ENCODE data around the gene SLC37A4. TPM values are rescaled to one million over a fixed set of nuclear protein-coding genes. Genes with fewer than 3 reads are reported as not detected.

Gene SLC37A4
- total and polyA plus RNA-seq, 2 donors = 8.5 to 9.5 TPM

GRCh38 chr11:118979434-118979833 is 51.2 kb downstream of the SLC37A4 start:
- H3K9me3 ChIP-seq (ENCODE audit: control insufficient read depth in 2 of 2, insufficient read depth in 1 of 2, low read length in 1 of 2) = no peaks in the 10 kb centered on the region
- no peak overlapping the region for H3K4me3 ChIP-seq (ENCODE audit: low read length in 2 of 2)
- no peaks in the 10 kb centered on the region for H3K27me3 ChIP-seq (ENCODE audit: control insufficient read depth in 2 of 2, insufficient read depth in 1 of 2, low read length in 1 of 2)
- no peak overlapping the region for H3K27ac ChIP-seq (ENCODE audit: low read depth in 1 of 2, low read length in 1 of 2)
- 20% methylated on average over 9 of the region's 9 CpGs for WGBS
- H3K36me3 ChIP-seq (ENCODE audit: control insufficient read depth in 2 of 2, insufficient read depth in 2 of 2, low read length in 1 of 2) = no peaks in the 10 kb centered on the region
- peak in 2 of 9 donors; percentile 10 to 31 for DNase-seq (ENCODE audit: low read depth in 6 of 9, low spot score in 9 of 9)
- peaks cover 4 to 18% of the 10 kb centered on the region in 2 donors for H3K4me1 ChIP-seq (ENCODE audit: control insufficient read depth in 2 of 2, insufficient read depth in 2 of 2, low read length in 2 of 2)

DNA sequence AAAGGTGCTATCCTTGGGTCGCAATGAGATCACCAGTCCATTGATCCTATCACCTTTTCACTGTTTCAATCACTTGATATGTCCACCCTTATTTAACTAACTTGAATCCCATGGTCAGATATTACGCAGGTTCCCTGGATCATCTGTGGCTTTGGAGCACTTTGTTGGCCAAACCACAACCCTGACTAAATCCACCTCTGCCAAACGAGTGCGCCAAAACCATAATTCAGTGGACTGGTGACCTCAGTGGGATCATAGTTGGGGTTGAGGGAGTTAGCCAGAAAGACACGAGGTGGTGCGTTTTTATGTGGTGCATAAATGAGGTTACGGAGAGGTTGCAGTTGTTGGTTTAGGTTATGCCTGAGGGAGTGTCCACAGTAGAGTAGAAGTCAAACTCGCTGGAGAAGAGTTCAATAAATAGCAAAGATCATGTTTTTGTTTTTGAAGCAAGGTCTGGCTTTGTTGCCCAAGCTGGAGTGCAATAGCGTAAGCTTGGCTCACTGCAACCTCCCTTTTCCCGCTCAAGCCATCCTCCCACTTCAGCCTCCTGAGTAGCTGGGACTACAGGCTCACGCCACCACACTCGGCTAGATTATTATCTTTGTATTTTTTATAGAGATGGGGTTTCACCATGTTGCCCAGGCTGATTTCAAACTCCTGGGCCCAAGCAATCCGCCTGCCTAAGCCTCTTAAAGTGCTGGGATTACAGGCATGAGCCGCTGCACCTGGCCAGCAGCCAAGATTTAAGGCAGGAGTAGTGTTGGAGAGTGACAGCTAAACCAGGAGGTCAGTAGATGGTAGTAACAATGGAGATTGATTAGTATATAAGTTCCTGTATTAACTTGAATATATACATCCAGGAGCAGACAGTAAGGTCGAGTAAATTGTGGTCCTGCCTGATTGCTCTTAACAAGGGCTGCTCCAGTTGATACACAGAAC is 54.6 kb downstream of the SLC37A4 start:
- 96% methylated on average over 15 of the region's 15 CpGs for WGBS

More for the DNA sequence above, 54.6 kb downstream of the SLC37A4 start:
- no peak for DNase-seq (ENCODE audit: low read depth in 6 of 9, low spot score in 9 of 9)
- peaks cover 2 to 4% of the 10 kb centered on the region in 2 donors for H3K9me3 ChIP-seq (ENCODE audit: control insufficient read depth in 2 of 2, insufficient read depth in 1 of 2, low read length in 1 of 2)
- H3K27ac ChIP-seq (ENCODE audit: low read depth in 1 of 2, low read length in 1 of 2) = no peak overlapping the region
- H3K36me3 ChIP-seq (ENCODE audit: control insufficient read depth in 2 of 2, insufficient read depth in 2 of 2, low read length in 1 of 2) = no peaks in the 10 kb centered on the region
- H3K4me3 ChIP-seq (ENCODE audit: low read length in 2 of 2) = no peak overlapping the region
- H3K4me1 ChIP-seq (ENCODE audit: control insufficient read depth in 2 of 2, insufficient read depth in 2 of 2, low read length in 2 of 2) = peaks cover 4 to 18% of the 10 kb centered on the region in 2 donors
- peaks cover 0 to 13% of the 10 kb centered on the region in 2 donors for H3K27me3 ChIP-seq (ENCODE audit: control insufficient read depth in 2 of 2, insufficient read depth in 1 of 2, low read length in 1 of 2)

Other genes starting within 250 kb of the SLC37A4 start
- gene DDX6, start 239.7 kb downstream of the SLC37A4 start, total RNA-seq = 71.1 TPM
- 54.4 TPM for gene DDX6, start 239.7 kb downstream of the SLC37A4 start, polyA plus RNA-seq
- 0.57 TPM for gene CXCR5, start 147.0 kb downstream of the SLC37A4 start, total RNA-seq
- gene CXCR5, start 147.0 kb downstream of the SLC37A4 start, polyA plus RNA-seq = 1.3 TPM
- gene BCL9L, start 105.0 kb downstream of the SLC37A4 start, total RNA-seq = 5.1 TPM
- 14.0 TPM for gene BCL9L, start 105.0 kb downstream of the SLC37A4 start, polyA plus RNA-seq
- gene UPK2, start 74.6 kb downstream of the SLC37A4 start, total RNA-seq = 0.05 TPM
- 2.9 TPM for gene UPK2, start 74.6 kb downstream of the SLC37A4 start, polyA plus RNA-seq
- gene FOXR1, start 59.1 kb downstream of the SLC37A4 start, total RNA-seq = 0.19 TPM
- not detected for gene FOXR1, start 59.1 kb downstream of the SLC37A4 start, polyA plus RNA-seq
- gene CENATAC, start 32.7 kb downstream of the SLC37A4 start, total RNA-seq = 15.5 TPM
- gene CENATAC, start 32.7 kb downstream of the SLC37A4 start, polyA plus RNA-seq = 79.1 TPM
- gene RPS25, start 12.5 kb downstream of the SLC37A4 start, total RNA-seq = 2,320 TPM
- 4,489 TPM for gene RPS25, start 12.5 kb downstream of the SLC37A4 start, polyA plus RNA-seq
- 75.9 TPM for gene TRAPPC4, start 12.1 kb downstream of the SLC37A4 start, total RNA-seq
- 60.4 TPM for gene TRAPPC4, start 12.1 kb downstream of the SLC37A4 start, polyA plus RNA-seq
- 65.6 TPM for gene HYOU1, start 26.3 kb upstream of the SLC37A4 start, total RNA-seq
- gene HYOU1, start 26.3 kb upstream of the SLC37A4 start, polyA plus RNA-seq = 35.5 TPM
- 29.6 TPM for gene VPS11, start 36.9 kb upstream of the SLC37A4 start, total RNA-seq
- gene VPS11, start 36.9 kb upstream of the SLC37A4 start, polyA plus RNA-seq = 51.4 TPM
- gene HMBS, start 54.0 kb upstream of the SLC37A4 start, total RNA-seq = 5.4 TPM
- 15.5 TPM for gene HMBS, start 54.0 kb upstream of the SLC37A4 start, polyA plus RNA-seq
- 9.6 TPM for gene DPAGT1, start 71.0 kb upstream of the SLC37A4 start, total RNA-seq
- gene DPAGT1, start 71.0 kb upstream of the SLC37A4 start, polyA plus RNA-seq = 22.4 TPM
- 4.7 TPM for gene C2CD2L, start 76.5 kb upstream of the SLC37A4 start, total RNA-seq
- 11.1 TPM for gene C2CD2L, start 76.5 kb upstream of the SLC37A4 start, polyA plus RNA-seq
- 19.5 TPM for gene HINFP, start 90.7 kb upstream of the SLC37A4 start, total RNA-seq
- gene HINFP, start 90.7 kb upstream of the SLC37A4 start, polyA plus RNA-seq = 24.0 TPM
- 0.28 TPM for gene ABCG4, start 118.2 kb upstream of the SLC37A4 start, total RNA-seq
- 2.8 TPM for gene ABCG4, start 118.2 kb upstream of the SLC37A4 start, polyA plus RNA-seq
- gene NLRX1, start 137.8 kb upstream of the SLC37A4 start, total RNA-seq = 5.1 TPM
- 6.5 TPM for gene NLRX1, start 137.8 kb upstream of the SLC37A4 start, polyA plus RNA-seq
- not detected for gene NHERF4, start 154.6 kb upstream of the SLC37A4 start, total RNA-seq
- gene NHERF4, start 154.6 kb upstream of the SLC37A4 start, polyA plus RNA-seq = 0.07 TPM
- gene CBL, start 175.5 kb upstream of the SLC37A4 start, total RNA-seq = 9.2 TPM
- 21.9 TPM for gene CBL, start 175.5 kb upstream of the SLC37A4 start, polyA plus RNA-seq

All from thymus (tissue), 11 donors.